OCI-LY1 (cell line): ENCODE data around the gene ZCCHC8.
"Not testable (repeated sequence)": the region's sequence is repeated elsewhere in the genome, so short reads cannot be mapped to it uniquely, and the experiment has no call there.

ENCODE experiments used
- H2AFZ ChIP-seq: fragments of 200-600 bp; sonication (generic), shearing (Covaris generic); 2 replicates; pipeline ENCODE4 v1.6.0; 2014; ENCODE audit warnings: antibody characterized with exemption, mild to moderate bottlenecking, low read length
- H3F3A ChIP-seq: fragments of 200-600 bp; sonication (generic), shearing (Covaris generic); 2 replicates; pipeline ENCODE4 v1.6.0; 2014; ENCODE audit warnings: mild to moderate bottlenecking, antibody characterized with exemption, low read length, moderate library complexity; ENCODE audit not compliant: insufficient read depth
- H3K27ac ChIP-seq: fragments of 200-600 bp; sonication (generic); 2 replicates; pipeline ENCODE4 v1.5.1; 2014; ENCODE audit warnings: low read length, mixed run types, mild to moderate bottlenecking, low read depth; ENCODE audit not compliant: poor library complexity, severe bottlenecking
- H3K27me3 ChIP-seq: fragments of 200-600 bp; sonication (generic); 2 replicates; pipeline ENCODE4 v1.6.0; 2014; ENCODE audit warnings: antibody characterized with exemption, mild to moderate bottlenecking, low read length, moderate library complexity; ENCODE audit not compliant: insufficient read depth
- H3K36me3 ChIP-seq: fragments of 200-600 bp; sonication (generic); 2 replicates; pipeline ENCODE4 v1.6.1; 2014; ENCODE audit warnings: mild to moderate bottlenecking, antibody characterized with exemption, low read length, moderate library complexity, mixed read lengths; ENCODE audit not compliant: insufficient read depth
- H3K4me1 ChIP-seq: fragments of 200-600 bp; sonication (generic); 2 replicates; pipeline ENCODE4 v1.5.1; 2014; ENCODE audit warnings: mild to moderate bottlenecking, low read length, moderate library complexity; ENCODE audit not compliant: insufficient read depth, severe bottlenecking
- H3K4me2 ChIP-seq: fragments of 200-600 bp; sonication (generic), shearing (Covaris generic); 2 replicates; pipeline ENCODE4 v1.6.1; 2014; ENCODE audit warnings: low read length
- H3K4me3 ChIP-seq: fragments of 200-600 bp; sonication (generic); 2 replicates; pipeline ENCODE4 v1.5.1; 2014; ENCODE audit warnings: low read length, low read depth, mild to moderate bottlenecking, mixed read lengths; ENCODE audit not compliant: poor library complexity, severe bottlenecking
- H3K79me2 ChIP-seq: fragments of 200-600 bp; shearing (Covaris generic); 2 replicates; pipeline ENCODE4 v1.6.1; 2016; ENCODE audit warnings: mixed run types, low read length, mixed read lengths; ENCODE audit not compliant: insufficient read depth
- H3K9ac ChIP-seq: fragments of 200-600 bp; sonication (generic), shearing (Covaris generic); 2 replicates; pipeline ENCODE4 v1.6.1; 2014; ENCODE audit warnings: mild to moderate bottlenecking, low read length, mixed read lengths
- H3K9me2 ChIP-seq: fragments of 200-600 bp; sonication (generic), shearing (Covaris generic); 2 replicates; pipeline ENCODE4 v1.6.1; 2014; ENCODE audit warnings: low read depth, mild to moderate bottlenecking, low read length, mixed read lengths
- H3K9me3 ChIP-seq: fragments of 200-600 bp; shearing (Covaris generic); 2 replicates; pipeline ENCODE4 v1.6.1; 2014; ENCODE audit warnings: low read length, mixed read lengths
- H4K20me1 ChIP-seq: fragments of 200-600 bp; sonication (generic), shearing (Covaris generic); 2 replicates; pipeline ENCODE4 v1.6.0; 2016; ENCODE audit warnings: mild to moderate bottlenecking, low read length; ENCODE audit not compliant: insufficient read depth
- CTCF ChIP-seq: fragments of 200-600 bp; sonication (generic), shearing (Covaris generic); IDR thresholded peaks from 2 replicates; pipeline ENCODE4 v1.5.1; 2017; ENCODE audit warnings: mild to moderate bottlenecking, antibody characterized with exemption, low read length, moderate library complexity, mixed read lengths
- EZH2 ChIP-seq: fragments of 200-600 bp; sonication (generic), shearing (Covaris generic); IDR thresholded peaks from 2 replicates; pipeline ENCODE4 v1.8.0; 2017; ENCODE audit warnings: borderline replicate concordance, mixed run types, mild to moderate bottlenecking, antibody characterized with exemption, low read length, moderate library complexity, mixed read lengths

The ZCCHC8 gene

GRCh38 chr12:122486805-122487426 lies 13.8 kb downstream of the ZCCHC8 start:
- no peak overlapping the region for H3K9ac ChIP-seq
- no peaks in the 10 kb centered on the region for H3K9me2 ChIP-seq
- no peaks in the 10 kb centered on the region for H4K20me1 ChIP-seq
- H3K27ac ChIP-seq, result no peak overlapping the region
- peaks cover 93% of the 10 kb centered on the region for H3K36me3 ChIP-seq
- TF ChIP-seq CTCF (no peak), EZH2 (no peak)
- no peak overlapping the region for H3K4me3 ChIP-seq
- H3K79me2 ChIP-seq, result no peaks in the 10 kb centered on the region
- no peaks in the 10 kb centered on the region for H3K27me3 ChIP-seq
- H3F3A ChIP-seq, result no peaks in the 10 kb centered on the region
- H2AFZ ChIP-seq, result no peak overlapping the region
- no peaks in the 10 kb centered on the region for H3K9me3 ChIP-seq
- H3K4me1 ChIP-seq, result no peaks in the 10 kb centered on the region
- H3K4me2 ChIP-seq, result no peak overlapping the region

GRCh38 chr12:122486360-122486759 lies 14.4 kb downstream of the ZCCHC8 start:
- H3K4me1 ChIP-seq, H3K27ac ChIP-seq, H3K9ac ChIP-seq, H3K4me3 ChIP-seq, H3K9me2 ChIP-seq, H3F3A ChIP-seq, H3K27me3 ChIP-seq, H3K79me2 ChIP-seq, H3K4me2 ChIP-seq, H2AFZ ChIP-seq, H4K20me1 ChIP-seq, H3K9me3 ChIP-seq: not testable (repeated sequence)
- peaks cover 93% of the 10 kb centered on the region for H3K36me3 ChIP-seq

- H3F3A ChIP-seq, H3K27me3 ChIP-seq, H3K9me3 ChIP-seq, H4K20me1 ChIP-seq, H3K4me1 ChIP-seq, H3K27ac ChIP-seq, H3K4me2 ChIP-seq, H3K4me3 ChIP-seq, H3K9me2 ChIP-seq, H2AFZ ChIP-seq, H3K79me2 ChIP-seq, H3K9ac ChIP-seq: not testable (repeated sequence)
- H3K36me3 ChIP-seq, result peaks cover 93% of the 10 kb centered on the region
Observed at GRCh38 chr12:122484385-122484784, 16.3 kb downstream of the ZCCHC8 start.

- H3K79me2 ChIP-seq, result no peaks in the 10 kb centered on the region
- H3K4me3 ChIP-seq, result no peak overlapping the region
- H3K27me3 ChIP-seq, result no peaks in the 10 kb centered on the region
- H3K9ac ChIP-seq, result no peak overlapping the region
- no peak for TF ChIP-seq EZH2
- H3K36me3 ChIP-seq, result peaks cover 93% of the 10 kb centered on the region
- H3K9me3 ChIP-seq, result no peaks in the 10 kb centered on the region
- H3K27ac ChIP-seq, result no peak overlapping the region
- no peaks in the 10 kb centered on the region for H3K4me1 ChIP-seq
- no peak overlapping the region for H3K4me2 ChIP-seq
- no peaks in the 10 kb centered on the region for H3F3A ChIP-seq
- H4K20me1 ChIP-seq, result no peaks in the 10 kb centered on the region
- H3K9me2 ChIP-seq, result no peaks in the 10 kb centered on the region
- no peak overlapping the region for H2AFZ ChIP-seq
Observed at GRCh38 chr12:122483969-122484368, 16.8 kb downstream of the ZCCHC8 start.
